Thymus (tissue), 11 donors: ENCODE results near the gene CFAP74. TPM values are rescaled to one million over a fixed set of nuclear protein-coding genes. Genes with fewer than 3 reads are reported as not detected.

Source experiments
- DNase-seq, 9 donors: peaks; one replicate each; pipeline ENCODE4 v3.0.0-alpha.2; 2013; ENCODE audit warnings: low spot score in 9 of 9, low read depth in 6 of 9, missing footprints in 1 of 9
- H3K27ac ChIP-seq, 2 donors: one replicate each; pipeline ENCODE4 v1.5.1; 2013; ENCODE audit warnings: control low read depth in 1 of 2, low read depth in 1 of 2, low read length in 1 of 2, mild to moderate bottlenecking in 1 of 2, moderate library complexity in 1 of 2
- H3K27me3 ChIP-seq, 2 donors: one replicate each; pipeline ENCODE4 v1.5.1; 2013; ENCODE audit warnings: low read length in 1 of 2; ENCODE audit not compliant: control insufficient read depth in 2 of 2, insufficient read depth in 1 of 2
- H3K36me3 ChIP-seq, 2 donors: one replicate each; pipeline ENCODE4 v1.5.1; 2013; ENCODE audit warnings: low read length in 1 of 2, mild to moderate bottlenecking in 1 of 2, moderate library complexity in 1 of 2; ENCODE audit not compliant: control insufficient read depth in 2 of 2, insufficient read depth in 2 of 2
- H3K4me1 ChIP-seq, 2 donors: one replicate each; pipeline ENCODE4 v1.5.1; 2013; ENCODE audit warnings: low read length in 2 of 2; ENCODE audit not compliant: control insufficient read depth in 2 of 2, insufficient read depth in 2 of 2
- H3K4me3 ChIP-seq, 2 donors: one replicate each; pipeline ENCODE4 v1.5.1; 2013; ENCODE audit warnings: low read length in 2 of 2, control low read depth in 1 of 2, mild to moderate bottlenecking in 1 of 2
- H3K9me3 ChIP-seq, 2 donors: one replicate each; pipeline ENCODE4 v1.5.1; 2013; ENCODE audit warnings: low read length in 1 of 2, mild to moderate bottlenecking in 1 of 2; ENCODE audit not compliant: control insufficient read depth in 2 of 2, insufficient read depth in 1 of 2
- WGBS: extraction: QIAGEN DNeasy Blood & Tissue Kit; methylation state at CpG from one replicate; pipeline ENCODE4 v1.1.7; 2013; 5-methylcytosine and 5-hydroxymethylcytosine counted together
- polyA plus RNA-seq: library from polyadenylated mRNA; stranded (reverse); fragments of 200-250 nt; gene quantifications from one replicate; pipeline ENCODE4 v1.2.3, GENCODE V29; 2013
- total RNA-seq: library from RNA; stranded (reverse); fragments of 120-200 nt; gene quantifications from one replicate; pipeline ENCODE4 v1.2.4, GENCODE V29; 2013
- donor health status: healthy.

CFAP74 gene
- total and polyA plus RNA-seq, 2 donors = 0.09 to 0.16 TPM

DNA sequence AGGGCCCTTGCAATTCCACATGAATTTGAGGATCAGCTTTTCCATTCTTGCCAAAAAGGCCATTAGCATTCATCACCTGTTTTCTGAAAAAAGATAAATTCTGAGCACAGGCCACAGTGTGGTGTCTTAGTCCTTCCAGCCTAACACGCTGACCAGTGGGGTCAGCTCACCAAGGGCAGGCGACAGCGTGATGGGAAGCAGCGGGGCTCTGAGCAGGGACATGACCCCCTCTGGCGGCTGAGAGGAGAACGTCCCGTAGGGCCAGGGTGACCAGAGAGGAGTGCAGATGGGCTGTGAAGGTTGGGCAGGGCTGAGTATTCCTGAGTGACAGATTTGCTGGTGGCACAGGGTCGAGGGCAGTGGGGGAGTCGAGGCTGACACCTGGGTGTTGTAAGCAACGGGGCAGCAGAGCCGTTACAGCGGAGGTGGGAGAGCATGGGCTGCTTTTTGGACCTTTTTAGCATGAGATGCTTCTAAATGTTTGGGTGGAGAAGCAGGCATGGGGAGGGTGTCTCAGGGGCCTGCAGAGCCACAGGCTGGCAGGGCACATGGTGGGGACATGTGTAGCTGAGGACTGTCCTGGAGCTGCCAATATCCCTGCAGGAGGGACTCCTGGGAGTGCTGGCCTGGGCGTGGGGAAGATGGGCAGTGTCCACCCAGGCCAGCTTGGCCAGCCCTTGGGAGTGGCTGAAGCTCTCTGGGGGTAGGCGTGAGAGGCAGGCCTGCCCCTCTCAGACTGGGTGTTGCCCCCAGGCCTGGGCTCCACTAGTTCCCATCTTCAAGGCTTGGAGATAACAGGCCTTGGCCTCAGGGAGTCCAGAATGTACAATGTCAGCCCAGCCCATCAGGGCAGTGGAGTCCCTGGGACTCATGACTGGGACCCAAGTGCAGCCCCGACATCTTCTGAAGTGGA, 97.1 kb downstream of the CFAP74 start:
- Histone ChIP-seq H3K27me3 (no peaks in the 10 kb centered on the region), H3K4me3 (no peak overlapping the region), H3K4me1 (peaks cover 4 to 33% of the 10 kb centered on the region in 2 donors), H3K27ac (peak overlapping the region in 1 of 2 donors; percentile 41), H3K36me3 (no peaks in the 10 kb centered on the region), H3K9me3 (peaks cover 0 to 6% of the 10 kb centered on the region in 2 donors)
- 36% methylated on average over 15 of the region's 15 CpGs for WGBS
- peak in 5 of 9 donors; percentile 39 to 73 (median 67) for DNase-seq

DNA sequence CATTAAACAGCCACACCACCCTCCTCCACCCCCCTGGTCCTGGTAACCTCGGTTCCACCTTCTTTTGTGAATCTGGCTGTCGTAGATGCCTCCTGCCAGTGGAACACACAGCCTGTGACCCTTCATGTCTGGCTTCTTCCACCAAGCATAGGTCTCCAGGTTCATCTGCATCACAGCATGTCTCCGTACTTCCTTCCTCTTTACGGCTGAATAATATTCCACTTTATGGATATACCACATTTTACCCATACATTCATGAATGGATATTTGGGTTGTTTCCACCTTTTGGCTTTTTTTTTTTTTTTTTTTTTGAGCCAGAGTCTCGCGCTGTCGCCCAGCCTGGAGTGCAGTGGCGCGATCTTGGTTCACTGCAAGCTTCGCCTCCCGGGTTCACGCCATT, 100.4 kb downstream of the CFAP74 start:
- Histone ChIP-seq H3K27me3 (no peaks in the 10 kb centered on the region), H3K4me1 (peaks cover 7 to 31% of the 10 kb centered on the region in 2 donors), H3K9me3 (peaks cover 0 to 6% of the 10 kb centered on the region in 2 donors), H3K4me3 (no peak overlapping the region), H3K36me3 (no peaks in the 10 kb centered on the region), H3K27ac (no peak overlapping the region)
- WGBS = 89% methylated on average over 12 of the region's 12 CpGs
- no peak for DNase-seq

DNA sequence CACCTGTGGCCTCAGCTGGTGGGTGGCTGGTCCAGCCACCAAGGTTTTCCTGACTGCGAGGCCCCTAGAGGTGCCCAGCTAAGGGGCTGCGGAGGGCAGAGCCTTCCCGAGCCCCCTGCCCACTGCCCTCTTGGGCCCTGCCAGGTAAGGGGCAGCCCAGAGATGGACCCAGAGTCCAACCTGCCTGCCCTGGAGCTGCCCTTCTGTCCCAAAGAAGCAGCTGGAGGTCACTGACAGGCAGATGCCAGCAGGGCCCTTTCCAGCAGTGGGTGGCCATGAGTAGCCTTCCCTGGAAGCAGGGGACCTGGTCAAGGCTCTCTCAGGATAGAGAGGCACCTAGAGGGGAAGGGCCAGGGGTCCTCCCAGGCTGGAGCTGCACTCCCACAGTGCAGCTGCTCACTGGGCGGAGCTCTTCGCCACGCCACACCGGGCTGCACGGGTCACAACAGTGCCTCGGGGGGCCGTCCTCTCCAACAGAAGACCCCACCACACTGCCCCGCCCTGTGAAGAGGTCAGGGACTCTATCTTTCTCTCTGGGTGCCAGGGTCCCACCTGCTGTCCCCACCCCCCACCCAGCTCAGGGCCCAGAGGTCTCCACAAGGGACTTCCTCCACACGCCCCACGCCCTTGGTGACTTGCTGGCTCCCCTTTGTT, 101.8 kb downstream of the CFAP74 start:
- Histone ChIP-seq H3K4me1 (peaks cover 6 to 18% of the 10 kb centered on the region in 2 donors), H3K4me3 (no peak overlapping the region), H3K9me3 (peaks cover 0 to 6% of the 10 kb centered on the region in 2 donors), H3K36me3 (no peaks in the 10 kb centered on the region), H3K27me3 (no peaks in the 10 kb centered on the region), H3K27ac (no peak overlapping the region)
- DNase-seq = no peak
- WGBS = 73% methylated on average over 13 of the region's 13 CpGs

- WGBS = 89% methylated on average over 14 of the region's 14 CpGs
- H3K27ac ChIP-seq = no peak overlapping the region
- no peaks in the 10 kb centered on the region for H3K36me3 ChIP-seq
- H3K4me1 ChIP-seq = peaks cover 6 to 13% of the 10 kb centered on the region in 2 donors
- peaks cover 0 to 6% of the 10 kb centered on the region in 2 donors for H3K9me3 ChIP-seq
- no peaks in the 10 kb centered on the region for H3K27me3 ChIP-seq
- no peak for DNase-seq
- H3K4me3 ChIP-seq = no peak overlapping the region
Measured at GRCh38 chr1:1900883-1901640, 102.5 kb downstream of the CFAP74 start.

DNA sequence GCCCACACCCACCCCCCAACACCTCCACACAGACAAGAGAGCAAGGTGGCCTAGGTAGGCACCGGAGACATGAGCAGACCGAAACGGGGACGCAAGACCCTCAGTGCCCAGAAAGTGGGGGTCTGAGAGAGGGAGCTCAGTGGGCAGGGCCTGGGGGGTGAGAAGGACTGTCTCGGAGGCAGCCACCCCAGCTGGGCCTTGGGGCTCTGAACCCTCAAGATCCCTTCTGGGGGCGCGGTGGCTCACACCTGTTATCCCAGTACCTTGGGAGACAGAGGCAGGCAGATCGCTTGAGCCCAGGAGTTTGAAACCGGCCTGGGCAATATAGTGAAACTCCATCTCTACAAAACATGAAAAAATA, 103.6 kb downstream of the CFAP74 start:
- 41% methylated on average over 9 of the region's 9 CpGs for WGBS
- peaks cover 0 to 6% of the 10 kb centered on the region in 2 donors for H3K9me3 ChIP-seq

GRCh38 chr1:1899266-1899966, 104.2 kb downstream of the CFAP74 start:
- H3K4me3 ChIP-seq = no peak overlapping the region
- H3K27ac ChIP-seq = peak overlapping the region in 1 of 2 donors; percentile 43
- H3K9me3 ChIP-seq = peaks cover 0 to 6% of the 10 kb centered on the region in 2 donors
- peak in 2 of 9 donors; percentile 8 to 49 for DNase-seq
- no peaks in the 10 kb centered on the region for H3K36me3 ChIP-seq
- peaks cover 6 to 29% of the 10 kb centered on the region in 2 donors for H3K4me1 ChIP-seq
- WGBS = 13% methylated on average over 16 of the region's 16 CpGs
- no peaks in the 10 kb centered on the region for H3K27me3 ChIP-seq

More for the DNA sequence above, 103.6 kb downstream of the CFAP74 start:
- Histone ChIP-seq H3K36me3 (no peaks in the 10 kb centered on the region), H3K4me3 (no peak overlapping the region), H3K27ac (no peak overlapping the region), H3K27me3 (no peaks in the 10 kb centered on the region), H3K4me1 (peaks cover 6 to 24% of the 10 kb centered on the region in 2 donors)
- no peak for DNase-seq

- Histone ChIP-seq H3K36me3 (no peaks in the 10 kb centered on the region), H3K4me1 (peaks cover 6 to 34% of the 10 kb centered on the region in 2 donors), H3K4me3 (no peak overlapping the region), H3K9me3 (peaks cover 0 to 5% of the 10 kb centered on the region in 2 donors), H3K27ac (no peak overlapping the region), H3K27me3 (no peaks in the 10 kb centered on the region)
- DNase-seq = no peak
- 97% methylated on average over 6 of the region's 6 CpGs for WGBS
Measured at GRCh38 chr1:1898246-1898933, 105.2 kb downstream of the CFAP74 start.
